Measurements from ENCODE around the gene COX7A2. TPM values are rescaled to one million over a fixed set of nuclear protein-coding genes. Genes with fewer than 3 reads are reported as not detected.
A peak's percentile ranks its signal among the peaks of the same experiment; 100 is the strongest.

The COX7A2 gene
- total RNA-seq, 1 donor from 2014 or later = 342 TPM

GRCh38 chr6:75272145-75272840 is 28.7 kb upstream of the COX7A2 start:
- H3K4me3 ChIP-seq (ENCODE audit: low read depth, low read length) = no peak overlapping the region
- DNase-seq (ENCODE audit: low read depth) = no peak
- TF ChIP-seq, protein P1, sequence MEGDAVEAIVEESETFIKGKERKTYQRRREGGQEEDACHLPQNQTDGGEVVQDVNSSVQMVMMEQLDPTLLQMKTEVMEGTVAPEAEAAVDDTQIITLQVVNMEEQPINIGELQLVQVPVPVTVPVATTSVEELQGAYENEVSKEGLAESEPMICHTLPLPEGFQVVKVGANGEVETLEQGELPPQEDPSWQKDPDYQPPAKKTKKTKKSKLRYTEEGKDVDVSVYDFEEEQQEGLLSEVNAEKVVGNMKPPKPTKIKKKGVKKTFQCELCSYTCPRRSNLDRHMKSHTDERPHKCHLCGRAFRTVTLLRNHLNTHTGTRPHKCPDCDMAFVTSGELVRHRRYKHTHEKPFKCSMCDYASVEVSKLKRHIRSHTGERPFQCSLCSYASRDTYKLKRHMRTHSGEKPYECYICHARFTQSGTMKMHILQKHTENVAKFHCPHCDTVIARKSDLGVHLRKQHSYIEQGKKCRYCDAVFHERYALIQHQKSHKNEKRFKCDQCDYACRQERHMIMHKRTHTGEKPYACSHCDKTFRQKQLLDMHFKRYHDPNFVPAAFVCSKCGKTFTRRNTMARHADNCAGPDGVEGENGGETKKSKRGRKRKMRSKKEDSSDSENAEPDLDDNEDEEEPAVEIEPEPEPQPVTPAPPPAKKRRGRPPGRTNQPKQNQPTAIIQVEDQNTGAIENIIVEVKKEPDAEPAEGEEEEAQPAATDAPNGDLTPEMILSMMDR (conservative IDR thresholded peaks at IDR 0.05; ENCODE audit: low read depth, low read length) = no peak

- TF ChIP-seq, protein P1 (conservative IDR thresholded peaks at IDR 0.05; ENCODE audit: low read depth, low read length) = no peak
- no peak for DNase-seq (ENCODE audit: low read depth)
- no peak overlapping the region for H3K4me3 ChIP-seq (ENCODE audit: low read depth, low read length)
These were observed 25.4 kb upstream of the COX7A2 start for GRCh38 chr6:75268988-75269354.

DNA sequence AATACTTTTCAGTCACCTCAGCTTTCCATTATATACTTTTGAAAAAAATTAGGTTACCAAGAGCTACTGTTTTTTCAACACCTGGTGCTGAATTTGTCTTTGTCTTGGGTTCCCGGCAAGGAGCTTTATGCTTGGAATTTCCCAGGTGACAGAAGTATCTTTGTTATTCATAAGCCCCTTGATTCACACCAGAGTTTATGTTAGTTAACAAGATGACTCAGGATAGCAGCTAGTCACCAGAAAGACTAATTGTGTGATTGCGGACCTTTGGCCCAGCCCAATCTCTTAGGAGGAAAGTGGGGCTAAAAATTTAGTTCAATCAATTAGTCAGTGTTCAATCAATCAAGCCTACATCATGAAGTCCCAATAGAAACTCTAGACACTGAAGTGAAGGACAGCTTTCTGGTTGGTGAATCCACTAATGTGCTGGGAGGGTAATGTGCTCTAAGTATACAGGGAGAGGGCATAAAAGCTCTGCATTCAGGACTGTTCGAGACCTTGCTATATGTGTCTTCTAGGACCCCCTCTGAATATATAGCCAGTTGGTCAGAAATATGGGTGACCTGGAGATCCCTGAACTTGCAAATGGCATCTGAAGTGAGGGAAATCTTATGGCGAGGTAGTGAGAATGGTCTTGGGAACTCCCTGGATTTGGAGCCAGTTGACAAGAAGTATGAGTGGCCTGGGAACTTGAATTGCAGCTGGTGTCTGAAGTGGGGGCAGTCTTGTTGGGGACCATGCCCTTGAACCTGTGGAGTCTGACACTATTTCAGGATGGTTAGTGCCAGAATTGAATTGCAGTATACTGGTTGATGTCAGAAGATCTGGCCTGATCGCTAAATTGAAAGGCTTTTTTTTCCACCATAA is 24.8 kb upstream of the COX7A2 start:
- peak; percentile 80 for DNase-seq (ENCODE audit: low read depth)
- peak overlapping the region; percentile 30 for H3K4me3 ChIP-seq (ENCODE audit: low read depth, low read length)
- TF ChIP-seq, protein P1 (conservative IDR thresholded peaks at IDR 0.05; ENCODE audit: low read depth, low read length) = no peak

DNA sequence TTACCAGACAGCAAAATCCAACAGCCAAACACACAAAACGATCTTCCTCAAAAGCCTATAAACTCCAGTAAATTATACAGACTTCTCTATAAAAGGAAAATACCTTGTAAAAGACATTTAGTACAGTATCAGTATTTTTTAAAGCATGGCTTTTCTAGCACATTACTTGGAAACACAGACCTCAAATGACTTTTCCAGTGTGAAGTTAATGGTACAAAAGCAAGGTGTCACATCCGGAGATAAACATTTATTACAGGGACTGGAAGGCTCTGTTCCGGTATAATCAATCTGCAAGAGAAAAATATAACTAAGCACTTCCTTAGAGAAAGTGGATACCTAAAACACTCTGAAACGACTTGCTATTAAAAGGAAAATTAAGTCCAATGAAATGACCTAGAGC is 23.9 kb upstream of the COX7A2 start:
- DNase-seq (ENCODE audit: low read depth) = no peak
- TF ChIP-seq, protein P1 (conservative IDR thresholded peaks at IDR 0.05; ENCODE audit: low read depth, low read length) = no peak
- H3K4me3 ChIP-seq (ENCODE audit: low read depth, low read length) = peak overlapping the region; percentile 30

- TF ChIP-seq, protein P1 (conservative IDR thresholded peaks at IDR 0.05; ENCODE audit: low read depth, low read length) = peak; percentile 77
- DNase-seq (ENCODE audit: low read depth) = no peak
- H3K4me3 ChIP-seq (ENCODE audit: low read depth, low read length) = no peak overlapping the region
These were observed 23.2 kb upstream of the COX7A2 start for GRCh38 chr6:75266716-75267291.

- TF ChIP-seq, protein P1 (conservative IDR thresholded peaks at IDR 0.05; ENCODE audit: low read depth, low read length) = no peak
- no peak for DNase-seq (ENCODE audit: low read depth)
These were observed 19.8 kb upstream of the COX7A2 start for GRCh38 chr6:75263401-75263750.

More at GRCh38 chr6:75263401-75263750, 19.8 kb upstream of the COX7A2 start:
- no peak overlapping the region for H3K4me3 ChIP-seq (ENCODE audit: low read depth, low read length)
